CD4-positive, alpha-beta T cell (primary cell): ENCODE data around the gene IFT27. TPM values are rescaled to one million over a fixed set of nuclear protein-coding genes. Genes with fewer than 3 reads are reported as not detected.

Experiments
- ATAC-seq: fragments of 200-7000 bp; cut with Tn5 transposase; one replicate; pipeline ENCODE4 v1.10.0; 2022; ENCODE audit warnings: mild to moderate bottlenecking; ENCODE audit not compliant: poor library complexity
- CTCF ChIA-PET: fragments of 350-600 bp; sonication (Branson Sonifier 250); formaldehyde crosslinking; loops from one replicate; lab custom pipeline; 2021; ENCODE audit warnings: antibody characterized with exemption, inconsistent platforms; lab: Charles Lee
- POLR2A ChIA-PET: fragments of 350-600 bp; sonication (Branson Sonifier 250); formaldehyde crosslinking; loops from one replicate; lab custom pipeline; 2021; ENCODE audit warnings: antibody characterized with exemption, inconsistent platforms; lab: Charles Lee
- DNase-seq, 14 experiments: peaks; one replicate each; pipeline ENCODE4 v3.0.0-alpha.2; 2013 to 2020; ENCODE audit warnings: mixed read lengths in 2 of 14
- H3K27ac ChIP-seq, 2 donors: one replicate each; pipeline versions ENCODE4 v1.5.1 to v1.7.0; 2013; ENCODE audit warnings: low read length in 2 of 2, low read depth in 1 of 2, mild to moderate bottlenecking in 1 of 2
- H3K27me3 ChIP-seq, 2 experiments: 1 replicate in 1 of 2; 2 replicates in 1 of 2; pipeline versions ENCODE4 v1.6.1 to v1.7.0; 2013; ENCODE audit warnings: low read length in 2 of 2, control low read depth in 1 of 2, mild to moderate bottlenecking in 1 of 2, moderate library complexity in 1 of 2; ENCODE audit not compliant: insufficient read depth in 2 of 2, control insufficient read depth in 1 of 2
- H3K36me3 ChIP-seq: one replicate; pipeline ENCODE4 v1.6.1; 2013; ENCODE audit warnings: low read length, control low read depth; ENCODE audit not compliant: insufficient read depth
- H3K4me1 ChIP-seq: one replicate; pipeline ENCODE4 v1.6.1; 2013; ENCODE audit warnings: low read length, control low read depth; ENCODE audit not compliant: insufficient read depth
- H3K4me3 ChIP-seq: one replicate; pipeline ENCODE4 v1.5.1; 2013; ENCODE audit warnings: mild to moderate bottlenecking, low read length, moderate library complexity
- H3K9me3 ChIP-seq, 2 experiments: 1 replicate in 1 of 2; 2 replicates in 1 of 2; pipeline versions ENCODE4 v1.6.1 to v1.7.0; 2013; ENCODE audit warnings: low read length in 2 of 2, mild to moderate bottlenecking in 2 of 2, control low read depth in 1 of 2, moderate library complexity in 1 of 2; ENCODE audit not compliant: control insufficient read depth in 1 of 2, insufficient read depth in 1 of 2
- H3K27ac Mint-ChIP-seq: one replicate; pipeline ENCODE4 v1.8.0; 2020; ENCODE audit warnings: mixed read lengths
- H3K27me3 Mint-ChIP-seq: one replicate; pipeline ENCODE4 v1.8.0; 2021; ENCODE audit warnings: mixed read lengths
- H3K36me3 Mint-ChIP-seq: one replicate; pipeline ENCODE4 v1.8.0; 2021; ENCODE audit warnings: low read depth, mixed read lengths
- H3K4me1 Mint-ChIP-seq: one replicate; pipeline ENCODE4 v1.8.0; 2021; ENCODE audit warnings: low read depth, mixed read lengths
- H3K4me3 Mint-ChIP-seq: one replicate; pipeline ENCODE4 v1.8.0; 2020; ENCODE audit warnings: mild to moderate bottlenecking, mixed read lengths
- H3K9me3 Mint-ChIP-seq: one replicate; pipeline ENCODE4 v1.8.0; 2020; ENCODE audit warnings: mixed read lengths
- intact Hi-C, 2 experiments: fragments of 100-400 bp; cut with DNase I in 1 of 2; cut with micrococcal nuclease in 1 of 2; formaldehyde crosslinking; loops; one replicate each; pipeline versions ENCODE4 v1.15.1 to v1.9.0; 2023 to 2025; cut with DNase I, micrococcal nuclease
- total RNA-seq, 174 experiments: library from RNA in 2 of 174; stranded (reverse) in 2 of 174; gene quantifications; one replicate each; pipeline ENCODE4 v1.2.3 and lab custom pipeline; 2021 to 2026
- TF ChIP-seq, protein P1 (sequence below): fragments of 200-600 bp; IDR thresholded peaks from one replicate; pipeline ENCODE4 v1.8.0; 2022; ENCODE audit warnings: antibody characterized with exemption, mild to moderate bottlenecking

IFT27 gene
- total RNA-seq, 2 experiments from 2014 or later: 10.2 to 10.9 TPM

DNA sequence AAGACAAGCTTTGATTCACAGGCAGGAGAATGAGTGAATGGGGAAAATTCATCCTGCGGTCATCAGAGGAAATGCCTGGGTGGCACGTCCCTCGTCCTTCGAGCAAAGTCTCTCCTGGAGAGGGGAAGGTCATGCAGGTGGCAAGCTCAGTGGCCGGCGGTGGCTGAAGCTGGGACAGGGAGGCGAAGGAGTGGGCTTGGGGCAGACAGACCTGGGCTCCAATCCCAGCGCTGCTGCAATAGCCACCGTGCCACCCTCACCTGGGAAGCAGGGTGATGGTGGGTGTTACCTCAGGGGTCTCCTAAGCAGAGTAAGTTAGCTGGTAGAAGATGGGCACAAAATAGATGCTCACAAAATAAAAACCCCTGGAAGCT, 49.9 kb downstream of the IFT27 start:
- DNase-seq (no peak), ATAC-seq (no peak)
- Histone ChIP-seq H3K4me3 (no peak overlapping the region), H3K36me3 (no peaks in the 10 kb centered on the region), H3K4me1 (no peaks in the 10 kb centered on the region), H3K27me3 (peaks cover 13 to 22% of the 10 kb centered on the region in 2 experiments), H3K27ac (no peak overlapping the region), H3K9me3 (no peaks in the 10 kb centered on the region)
- TF ChIP-seq, protein P1, sequence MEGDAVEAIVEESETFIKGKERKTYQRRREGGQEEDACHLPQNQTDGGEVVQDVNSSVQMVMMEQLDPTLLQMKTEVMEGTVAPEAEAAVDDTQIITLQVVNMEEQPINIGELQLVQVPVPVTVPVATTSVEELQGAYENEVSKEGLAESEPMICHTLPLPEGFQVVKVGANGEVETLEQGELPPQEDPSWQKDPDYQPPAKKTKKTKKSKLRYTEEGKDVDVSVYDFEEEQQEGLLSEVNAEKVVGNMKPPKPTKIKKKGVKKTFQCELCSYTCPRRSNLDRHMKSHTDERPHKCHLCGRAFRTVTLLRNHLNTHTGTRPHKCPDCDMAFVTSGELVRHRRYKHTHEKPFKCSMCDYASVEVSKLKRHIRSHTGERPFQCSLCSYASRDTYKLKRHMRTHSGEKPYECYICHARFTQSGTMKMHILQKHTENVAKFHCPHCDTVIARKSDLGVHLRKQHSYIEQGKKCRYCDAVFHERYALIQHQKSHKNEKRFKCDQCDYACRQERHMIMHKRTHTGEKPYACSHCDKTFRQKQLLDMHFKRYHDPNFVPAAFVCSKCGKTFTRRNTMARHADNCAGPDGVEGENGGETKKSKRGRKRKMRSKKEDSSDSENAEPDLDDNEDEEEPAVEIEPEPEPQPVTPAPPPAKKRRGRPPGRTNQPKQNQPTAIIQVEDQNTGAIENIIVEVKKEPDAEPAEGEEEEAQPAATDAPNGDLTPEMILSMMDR: no peak
- H3K36me3 Mint-ChIP-seq: no peaks in the 10 kb centered on the region
- intact Hi-C loops: no loop called here
- POLR2A ChIA-PET: no interaction called here
- peaks cover 39% of the 10 kb centered on the region for H3K27me3 Mint-ChIP-seq
- CTCF ChIA-PET: no interaction called here
- no peaks in the 10 kb centered on the region for H3K9me3 Mint-ChIP-seq
- H3K4me3 Mint-ChIP-seq: no peak overlapping the region
- no peak overlapping the region for H3K27ac Mint-ChIP-seq
- no peaks in the 10 kb centered on the region for H3K4me1 Mint-ChIP-seq

DNA sequence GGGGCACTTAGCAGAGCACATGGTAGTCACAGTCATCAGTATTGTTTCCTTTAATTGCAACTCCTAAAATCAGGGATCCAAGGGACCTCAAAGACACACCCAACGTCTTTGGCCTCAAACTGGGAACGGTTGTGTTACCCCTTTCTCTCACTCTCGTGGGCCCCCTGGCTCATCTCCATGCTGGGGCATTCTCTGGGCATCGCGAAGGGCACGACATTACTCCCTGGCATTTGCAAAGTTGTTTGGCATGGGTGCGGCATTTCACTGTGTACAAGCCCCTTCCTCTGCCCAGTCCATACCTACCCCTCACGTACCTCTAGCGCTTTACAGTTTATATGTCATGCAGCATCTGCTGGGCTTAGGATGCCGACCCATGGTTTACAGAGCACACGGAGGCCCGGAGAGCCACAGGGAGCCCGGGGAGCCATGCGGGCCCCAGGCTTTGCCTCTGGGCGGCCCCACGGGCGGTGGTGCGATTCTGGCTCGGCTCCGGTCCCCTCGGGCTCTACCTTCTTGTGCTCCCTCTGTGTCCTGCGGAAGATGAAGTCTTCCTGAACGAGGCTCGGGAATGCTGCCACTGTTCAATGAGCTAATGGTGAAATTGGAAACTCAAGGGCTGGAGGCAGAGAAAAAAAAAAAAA, 50.4 kb downstream of the IFT27 start:
- Histone ChIP-seq H3K27ac (no peak overlapping the region), H3K4me1 (no peaks in the 10 kb centered on the region), H3K36me3 (no peaks in the 10 kb centered on the region), H3K27me3 (peaks cover 16 to 22% of the 10 kb centered on the region in 2 experiments), H3K9me3 (no peaks in the 10 kb centered on the region), H3K4me3 (no peak overlapping the region)
- Mint-ChIP-seq H3K9me3 (no peaks in the 10 kb centered on the region), H3K27ac (no peak overlapping the region), H3K4me3 (no peak overlapping the region), H3K36me3 (no peaks in the 10 kb centered on the region), H3K27me3 (peaks cover 45% of the 10 kb centered on the region), H3K4me1 (no peaks in the 10 kb centered on the region)
- POLR2A ChIA-PET: no interaction called here
- no peak for ATAC-seq
- DNase-seq: no peak
- TF ChIP-seq, protein P1: no peak
- intact Hi-C loops: no loop called here
- CTCF ChIA-PET: no interaction called here

DNA sequence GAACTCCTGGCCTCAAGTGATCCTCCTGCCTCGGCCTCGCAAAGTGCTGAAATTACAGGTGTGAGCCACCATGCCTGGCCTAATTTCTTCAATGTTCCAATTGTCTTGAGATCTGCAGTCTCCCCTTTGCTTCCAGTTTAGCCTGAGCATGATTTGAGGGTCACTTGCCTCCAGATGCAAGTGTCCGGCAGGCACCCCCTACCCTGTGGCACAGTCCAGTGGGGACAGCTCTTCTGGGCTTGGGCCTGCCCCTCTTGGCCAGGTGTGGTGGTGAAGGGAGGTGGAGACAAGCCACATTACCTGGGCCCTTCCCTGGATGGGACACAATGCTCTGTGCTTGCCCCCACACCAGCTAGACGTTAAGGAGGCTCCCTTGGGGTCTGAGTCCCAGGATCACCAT, 51.1 kb downstream of the IFT27 start:
- H3K36me3 ChIP-seq: no peaks in the 10 kb centered on the region
- TF ChIP-seq, protein P1: no peak
- H3K9me3 ChIP-seq: no peaks in the 10 kb centered on the region
- H3K4me1 Mint-ChIP-seq: no peaks in the 10 kb centered on the region
- no peaks in the 10 kb centered on the region for H3K36me3 Mint-ChIP-seq
- ChIA-PET CTCF (no interaction called here), POLR2A (no interaction called here)
- no peaks in the 10 kb centered on the region for H3K4me1 ChIP-seq
- H3K9me3 Mint-ChIP-seq: no peaks in the 10 kb centered on the region
- H3K4me3 ChIP-seq: no peak overlapping the region
- H3K27ac Mint-ChIP-seq: no peak overlapping the region
- DNase-seq (no peak), ATAC-seq (no peak)
- peaks cover 45% of the 10 kb centered on the region for H3K27me3 Mint-ChIP-seq
- intact Hi-C loops: no loop called here
- no peak overlapping the region for H3K4me3 Mint-ChIP-seq
- H3K27me3 ChIP-seq: peaks cover 16 to 22% of the 10 kb centered on the region in 2 experiments
- H3K27ac ChIP-seq: no peak overlapping the region
